H1 (cell line): ENCODE data around the gene RHBDF2. TPM values are rescaled to one million over a fixed set of nuclear protein-coding genes. Genes with fewer than 3 reads are reported as not detected.
A peak's percentile ranks its signal among the peaks of the same experiment; 100 is the strongest.

Experiments used
- CTCF ChIA-PET: fragments of 300-600 bp; sonication (Branson Sonifier 250); formaldehyde crosslinking; loops from one replicate; lab custom pipeline; 2021; ENCODE audit not compliant: partially characterized antibody; lab: Charles Lee
- POLR2A ChIA-PET: fragments of 300-600 bp; sonication (Branson Sonifier 250); formaldehyde crosslinking; loops from one replicate; lab custom pipeline; 2021; ENCODE audit warnings: inconsistent platforms; ENCODE audit not compliant: partially characterized antibody; lab: Charles Lee
- DNase-seq, 2 experiments: peaks; one replicate each; pipeline versions ENCODE4 v3.0.0 to v3.0.0-alpha.2; 2010 to 2022; ENCODE audit warnings: low spot score in 2 of 2, low read depth in 1 of 2, mixed read lengths in 1 of 2
- FAIRE-seq: peaks from 2 replicates; lab custom pipeline; 2011; peaks lifted over from hg19 to GRCh38; lab: Jason Lieb, UNC
- H2AFZ ChIP-seq: 2 replicates; pipeline ENCODE4 v1.8.1; 2012; ENCODE audit warnings: low read length, inconsistent platforms
- H2AK5ac ChIP-seq: 2 replicates; pipeline ENCODE4 v1.6.1; 2013; ENCODE audit warnings: low read depth, low read length
- H2BK120ac ChIP-seq: replicated peaks from 2 replicates; pipeline ENCODE3; 2013; ENCODE audit warnings: low read depth, low read length, inconsistent platforms
- H2BK12ac ChIP-seq: 2 replicates; pipeline ENCODE4 v1.6.1; 2013; ENCODE audit warnings: low read depth, low read length
- H2BK15ac ChIP-seq: 2 replicates; pipeline ENCODE4 v1.6.1; 2013; ENCODE audit warnings: low read length
- H2BK20ac ChIP-seq: 2 replicates; pipeline ENCODE4 v1.6.1; 2013; ENCODE audit warnings: low read length
- H2BK5ac ChIP-seq: 2 replicates; pipeline ENCODE4 v1.6.1; 2013; ENCODE audit warnings: low read depth, low read length
- H3K14ac ChIP-seq: 2 replicates; pipeline ENCODE4 v1.6.1; 2013; ENCODE audit warnings: inconsistent platforms; ENCODE audit not compliant: insufficient read length
- H3K18ac ChIP-seq: 2 replicates; pipeline ENCODE4 v1.6.1; 2013; ENCODE audit warnings: low read length; ENCODE audit errors: extremely low read depth
- H3K23ac ChIP-seq: 2 replicates; pipeline ENCODE4 v1.6.1; 2013; ENCODE audit warnings: inconsistent platforms; ENCODE audit not compliant: insufficient read length
- H3K23me2 ChIP-seq: 2 replicates; pipeline ENCODE4 v1.6.1; 2013; ENCODE audit warnings: low read depth, low read length
- H3K27ac ChIP-seq: 2 replicates; pipeline ENCODE4 v1.6.1; 2011; ENCODE audit warnings: low read depth, low read length, inconsistent platforms
- H3K27me3 ChIP-seq, 4 experiments: replicated peaks in 1 of 4; 1 replicate in 1 of 4; 2 replicates in 3 of 4; pipeline versions ENCODE4 v1.6.1 to v1.8.1; 2011 to 2013; ENCODE audit warnings: low read length in 3 of 4, mild to moderate bottlenecking in 3 of 4, inconsistent platforms in 2 of 4, mixed read lengths in 2 of 4, moderate library complexity in 1 of 4; ENCODE audit not compliant: control insufficient read depth in 3 of 4, insufficient read depth in 3 of 4; ENCODE audit errors: extremely low read depth in 1 of 4
- H3K36me3 ChIP-seq, 4 experiments: 2 replicates each; pipeline versions ENCODE4 v1.6.1 to v1.8.1; 2011 to 2013; ENCODE audit warnings: mild to moderate bottlenecking in 4 of 4, low read length in 3 of 4, moderate library complexity in 2 of 4, control low read depth in 1 of 4, inconsistent platforms in 1 of 4; ENCODE audit not compliant: insufficient read depth in 4 of 4, control insufficient read depth in 2 of 4
- H3K4ac ChIP-seq: replicated peaks from 2 replicates; pipeline ENCODE3; 2013; ENCODE audit warnings: low read length, low read depth, mixed read lengths, inconsistent platforms; ENCODE audit not compliant: insufficient read length
- H3K4me1 ChIP-seq, 4 experiments: replicated peaks in 1 of 4; 1 replicate in 1 of 4; 2 replicates in 3 of 4; pipeline versions ENCODE4 v1.6.1 to v1.8.1; 2011 to 2013; ENCODE audit warnings: low read length in 3 of 4, inconsistent platforms in 2 of 4, mixed read lengths in 1 of 4; ENCODE audit not compliant: insufficient read depth in 4 of 4, control insufficient read depth in 3 of 4
- H3K4me2 ChIP-seq, 2 experiments: 2 replicates each; pipeline versions ENCODE4 v1.6.1 to v1.8.1; 2011 to 2013; ENCODE audit warnings: low read depth in 2 of 2, low read length in 2 of 2, control low read depth in 1 of 2, inconsistent platforms in 1 of 2, mild to moderate bottlenecking in 1 of 2; ENCODE audit not compliant: insufficient read depth in 1 of 2
- H3K4me3 ChIP-seq, 4 experiments: fragments of 200-600, 300-600 bp in 1 of 4; sonication (generic), shearing (Covaris generic), sonication (Bioruptor Twin) in 1 of 4; 2 replicates each; pipeline versions ENCODE4 v1.5.1 to v1.8.1; 2011 to 2016; ENCODE audit warnings: low read length in 4 of 4, low read depth in 3 of 4, control low read depth in 2 of 4, inconsistent platforms in 2 of 4, mild to moderate bottlenecking in 2 of 4, mixed read lengths in 1 of 4, moderate library complexity in 1 of 4; ENCODE audit not compliant: insufficient read depth in 2 of 4; ENCODE audit errors: extremely low read depth in 1 of 4
- H3K56ac ChIP-seq: replicated peaks from 2 replicates; pipeline ENCODE3; 2013; ENCODE audit warnings: low read depth, mild to moderate bottlenecking, mixed read lengths, low read length, inconsistent platforms; ENCODE audit not compliant: insufficient read length
- H3K79me1 ChIP-seq: 2 replicates; pipeline ENCODE4 v1.6.1; 2013; ENCODE audit warnings: low read depth, low read length, control low read depth
- H3K79me2 ChIP-seq, 2 experiments: 2 replicates each; pipeline versions ENCODE4 v1.6.1 to v1.8.1; 2012 to 2013; ENCODE audit warnings: low read length in 2 of 2, mild to moderate bottlenecking in 2 of 2, inconsistent platforms in 1 of 2; ENCODE audit not compliant: insufficient read depth in 2 of 2, control insufficient read depth in 1 of 2
- H3K9ac ChIP-seq, 4 experiments: replicated peaks in 1 of 4; 1 replicate in 1 of 4; 2 replicates in 3 of 4; pipeline versions ENCODE4 v1.6.1 to v1.8.1; 2011 to 2013; ENCODE audit warnings: low read depth in 3 of 4, low read length in 3 of 4, control low read depth in 2 of 4, mild to moderate bottlenecking in 2 of 4, moderate library complexity in 2 of 4, inconsistent platforms in 1 of 4; ENCODE audit errors: extremely low read depth in 1 of 4
- H3K9me3 ChIP-seq, 2 experiments: 2 replicates each; pipeline versions ENCODE4 v1.6.1 to v1.8.1; 2012 to 2013; ENCODE audit warnings: mild to moderate bottlenecking in 2 of 2, moderate library complexity in 2 of 2, control low read depth in 1 of 2, inconsistent platforms in 1 of 2, low read depth in 1 of 2, low read length in 1 of 2, mixed read lengths in 1 of 2; ENCODE audit not compliant: insufficient read depth in 2 of 2
- H4K20me1 ChIP-seq, 2 experiments: replicated peaks in 1 of 2; 2 replicates each; pipeline versions ENCODE3 to v1.8.1; 2011 to 2013; ENCODE audit warnings: inconsistent platforms in 2 of 2, low read length in 2 of 2, mild to moderate bottlenecking in 1 of 2; ENCODE audit not compliant: insufficient read depth in 2 of 2, control insufficient read depth in 1 of 2
- H4K5ac ChIP-seq: 2 replicates; pipeline ENCODE4 v1.6.1; 2013; ENCODE audit warnings: low read length, low read depth, mixed read lengths, inconsistent platforms; ENCODE audit not compliant: insufficient read length
- H4K8ac ChIP-seq: 2 replicates; pipeline ENCODE4 v1.8.0; 2013; ENCODE audit warnings: mild to moderate bottlenecking, moderate library complexity, low read length, inconsistent platforms; ENCODE audit not compliant: insufficient read depth; ENCODE audit errors: extremely low read depth
- H4K91ac ChIP-seq: replicated peaks from 2 replicates; pipeline ENCODE3; 2013; ENCODE audit warnings: low read length, mixed read lengths, inconsistent platforms; ENCODE audit not compliant: insufficient read length
- CREB1 ChIP-seq: IDR thresholded peaks from 2 replicates; pipeline ENCODE4 v1.6.1; 2012; ENCODE audit warnings: inconsistent platforms
- CTBP2 ChIP-seq: IDR thresholded peaks from 2 replicates; pipeline ENCODE4 v1.7.0; 2011; ENCODE audit warnings: borderline replicate concordance, mild to moderate bottlenecking, moderate library complexity, mixed read lengths, low read length; ENCODE audit not compliant: insufficient read depth, insufficient read length
- FOSL1 ChIP-seq: IDR thresholded peaks from 2 replicates; pipeline ENCODE4 v1.6.1; 2011; ENCODE audit warnings: mild to moderate bottlenecking, low read depth, low read length, moderate library complexity; ENCODE audit not compliant: insufficient read depth
- HDAC2 ChIP-seq, 2 experiments: fragments of 300-600 bp in 1 of 2; sonication (generic) in 1 of 2; IDR thresholded peaks; 2 replicates each; pipeline ENCODE4 v1.6.1; 2011 to 2012; ENCODE audit warnings: low read depth in 2 of 2, low read length in 2 of 2, mild to moderate bottlenecking in 2 of 2, moderate library complexity in 2 of 2, borderline replicate concordance in 1 of 2, inconsistent platforms in 1 of 2
- WGBS, 2 experiments: shearing (Covaris generic) in 1 of 2; methylation state at CpG; one replicate each; pipeline versions ENCODE4 v1.1.6 to v1.1.7; 2013 to 2015; ENCODE audit warnings: low lambda C conversion rate in 2 of 2, mixed read lengths in 2 of 2, inconsistent platforms in 1 of 2, low coverage in 1 of 2, missing lambda C conversion rate in 1 of 2; ENCODE audit not compliant: insufficient replicate concordance in 2 of 2, insufficient coverage in 1 of 2, insufficient read length in 1 of 2; ENCODE audit errors: extremely low coverage in 1 of 2, missing lambda C conversion rate in 1 of 2; 5-methylcytosine and 5-hydroxymethylcytosine counted together
- polyA plus RNA-seq, 7 experiments: library from polyadenylated mRNA; depleted of rRNA in 3 of 7; stranded (reverse) in 5 of 7; unstranded in 2 of 7; fragments of >200 nt in 5 of 7; fragments of 200-250 nt in 2 of 7; gene quantifications; 1 replicate in 5 of 7; 2 replicates in 1 of 7; 4 replicates in 1 of 7; pipeline versions ENCODE4 v1.2.1 to v1.2.3, GENCODE V29; 2011 to 2013; ENCODE audit warnings: missing spikeins in 2 of 7, mixed read lengths in 2 of 7
- total RNA-seq: library from RNA; stranded (reverse); fragmentation: NEBNext Ultra II Directional; extraction: Animal tissue kit (Norgen Biotek cat#: 25700); gene quantifications from 2 replicates; pipeline ENCODE4 v1.2.1, GENCODE V29; 2021

The RHBDF2 gene
- total and polyA plus RNA-seq, 2 of the 8 experiments (the other 6 are each of a cell fraction or from before 2014, with no cell fraction given): 21.2 to 25.9 TPM

DNA sequence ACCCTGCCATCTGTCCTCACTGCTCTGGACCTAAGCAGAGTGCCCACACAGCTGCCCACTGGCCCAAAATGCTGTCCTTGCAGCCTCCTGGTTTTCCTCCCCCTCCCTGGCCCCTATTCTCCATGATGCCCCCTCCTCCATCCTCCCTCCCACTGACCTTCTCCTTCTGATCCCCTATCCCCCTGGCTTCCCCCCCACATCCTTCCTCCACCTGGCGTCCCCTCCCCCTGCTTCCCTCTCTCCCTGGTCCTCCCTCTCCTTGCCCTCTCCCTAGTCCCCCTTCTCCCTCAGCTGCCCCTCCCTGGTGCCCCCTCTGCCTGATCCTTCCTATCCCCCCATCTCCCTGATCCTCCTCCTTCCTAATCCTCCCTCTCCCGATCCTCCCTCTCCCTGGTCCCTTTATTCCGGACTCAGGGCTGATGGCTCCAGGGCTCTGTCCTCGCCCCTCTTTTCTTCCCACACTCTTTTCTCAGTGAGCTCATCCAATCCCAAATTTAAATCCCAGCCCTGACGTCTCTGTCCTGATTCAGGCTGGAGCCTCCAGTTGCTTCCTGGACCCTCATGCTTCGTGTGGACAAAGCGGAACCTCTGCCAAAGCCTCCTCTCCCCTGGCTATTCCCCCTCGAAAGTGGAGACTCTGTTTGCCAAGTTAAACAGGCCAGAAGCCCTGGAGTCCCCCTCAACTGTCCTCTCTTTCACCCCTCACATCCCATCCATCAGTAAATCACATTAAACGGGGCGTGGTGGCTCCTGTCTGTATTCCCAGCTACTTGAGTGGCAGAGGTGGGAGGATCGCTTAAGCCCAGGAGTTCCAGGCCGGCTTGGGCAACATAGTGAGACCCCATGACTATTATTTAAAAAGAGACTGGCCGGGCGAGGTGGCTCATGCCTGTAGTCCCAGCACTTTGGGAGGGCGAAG lies 18.1 kb upstream of the RHBDF2 start:
- Histone ChIP-seq H4K8ac (no peak overlapping the region), H3K4me3 (no peak overlapping the region), H3K4me2 (no peak overlapping the region), H3K9ac (no peak overlapping the region), H2BK5ac (no peak overlapping the region), H3K36me3 (no peaks in the 10 kb centered on the region), H2AFZ (no peak overlapping the region), H3K27me3 (peaks cover 0 to 5% (median 0%) of the 10 kb centered on the region in 4 experiments; a peak in 3 of 7 replicates), H3K56ac (no peak overlapping the region), H3K9me3 (no peaks in the 10 kb centered on the region), H3K4ac (no peak overlapping the region), H4K91ac (no peak overlapping the region), H3K79me2 (no peaks in the 10 kb centered on the region), H4K5ac (peak overlapping the region; percentile 37), H3K23me2 (no peaks in the 10 kb centered on the region), H3K14ac (no peak overlapping the region), H3K79me1 (no peaks in the 10 kb centered on the region), H3K27ac (no peak overlapping the region), H3K23ac (no peak overlapping the region), H2BK15ac (0 out of 2 replicates have a peak overlapping the region, but pooled peaks have one; percentile 29), H2BK120ac (no peak overlapping the region), H2BK12ac (no peak overlapping the region), H2AK5ac (no peak overlapping the region), H3K18ac (no peak overlapping the region; the same call in 1 of the 2 replicates), H2BK20ac (0 out of 2 replicates have a peak overlapping the region, but pooled peaks have one; percentile 72), H3K4me1 (peaks cover 0 to 9% (median 2%) of the 10 kb centered on the region in 4 experiments; a peak in 4 of 7 replicates), H4K20me1 (peaks cover 0 to 1% of the 10 kb centered on the region in 2 experiments)
- DNase-seq (no peak), FAIRE-seq (no peak)
- WGBS, 2 experiments: 87% methylated on average over 14 of the region's 15 CpGs; no CpG with 5 or more reads in 1 of the 2 experiments
- CTCF ChIA-PET: interaction anchor here (0.6 to 10.8 kb wide), 15 partner anchors 9 to 551 kb away, joined by 3 to 260 read pairs (median 4); partner anchors contain the start of genes AANAT, CYGB, PRCD and RHBDF2
- POLR2A ChIA-PET: no interaction called here
- TF ChIP-seq CTBP2: no peak
- no peak for TF ChIP-seq CREB1
- TF ChIP-seq HDAC2 (IDR thresholded peaks at IDR 0.05; ENCODE audit: borderline replicate concordance in 1 of 2, low read depth in 2 of 2, low read length in 2 of 2): no peak
- no peak for TF ChIP-seq FOSL1
